ENCODE data around the gene MYLK2. TPM values are rescaled to one million over a fixed set of nuclear protein-coding genes. Genes with fewer than 3 reads are reported as not detected.

MYLK2 gene
- total RNA-seq, 1 experiment from 2014 or later = 0.74 TPM

DNA sequence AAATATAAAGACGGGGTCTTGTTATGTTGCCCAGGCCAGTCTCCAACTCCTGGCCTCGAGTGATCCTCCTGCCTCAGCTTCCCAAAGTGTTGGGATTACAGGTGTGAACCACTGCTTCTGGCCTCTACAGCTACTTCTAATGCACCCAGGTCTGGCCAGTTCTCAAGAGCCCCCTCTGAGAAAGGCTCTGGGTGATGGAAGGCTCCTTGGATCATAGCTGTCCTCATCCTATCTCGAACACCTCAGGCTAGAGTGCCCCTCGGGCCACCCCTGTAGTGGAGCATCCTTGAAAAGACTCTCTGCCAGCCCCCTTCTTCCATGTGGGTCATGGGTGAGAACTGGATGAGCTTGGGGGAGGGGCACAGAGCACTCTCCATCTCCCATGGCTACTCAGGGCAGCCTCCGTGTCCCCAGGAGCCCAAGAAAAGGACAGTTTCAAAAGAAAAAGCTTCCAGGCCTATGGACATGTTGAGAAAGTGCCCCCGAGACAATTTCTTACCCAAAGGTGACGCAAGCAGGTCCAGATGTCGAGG, 714 bp upstream of the MYLK2 start:
- no peak overlapping the region for H4K91ac ChIP-seq (ENCODE audit: insufficient read length, low read depth, low read length)
- H3K4ac ChIP-seq (ENCODE audit: low read depth, low read length) = no peak overlapping the region
- no peaks in the 10 kb centered on the region for H3K9me3 ChIP-seq (ENCODE audit: control insufficient read depth, low read depth, low read length)
- H2BK15ac ChIP-seq (ENCODE audit: low read depth, low read length) = no peak overlapping the region
- WGBS (ENCODE audit: extremely low coverage, insufficient read length, low lambda C conversion rate) = no CpG with 5 or more reads among the region's 8 CpGs
- no peak overlapping the region for H3K23ac ChIP-seq (ENCODE audit: insufficient read length, low read depth, low read length)
- Mint-ChIP-seq H3K4me1 (peaks cover 13 to 32% of the 10 kb centered on the region in 2 experiments), H3K27me3 (ENCODE audit: low read depth) (peaks cover 5% of the 10 kb centered on the region), H3K9me3 (no peaks in the 10 kb centered on the region), H3K4me3 (no peak overlapping the region), H3K27ac (peak overlapping the region in 1 of 3 experiments; percentile 22; a peak in 1 of 7 replicates), H3K36me3 (ENCODE audit: insufficient read depth in 1 of 3, low read depth in 3 of 3) (no peaks in the 10 kb centered on the region)
- TF ChIP-seq CTCF (conservative IDR thresholded peaks at IDR 0.05) = no peak
- H3K4me1 ChIP-seq (ENCODE audit: insufficient read depth, low read length) = no peaks in the 10 kb centered on the region
- H2BK120ac ChIP-seq (ENCODE audit: low read depth, low read length, poor library complexity, severe bottlenecking) = no peak overlapping the region
- no peak overlapping the region for H2AK5ac ChIP-seq (ENCODE audit: insufficient read length, low read length)
- no peak for DNase-seq
- H3K56ac ChIP-seq (ENCODE audit: insufficient read length, low read depth, low read length) = no peak overlapping the region
- H3K9ac ChIP-seq (ENCODE audit: extremely low read depth, insufficient read length, low read length) = no peak overlapping the region
- no peak overlapping the region for H2BK20ac ChIP-seq (ENCODE audit: low read depth, low read length, poor library complexity, severe bottlenecking)
- no peaks in the 10 kb centered on the region for H3K23me2 ChIP-seq (ENCODE audit: insufficient read length, low read depth, low read length, poor library complexity, severe bottlenecking)
- no peak overlapping the region for H3T11ph ChIP-seq (ENCODE audit: low read length)
- no peak overlapping the region for H2BK5ac ChIP-seq (ENCODE audit: insufficient read length, low read length)
- no peaks in the 10 kb centered on the region for H3K79me2 ChIP-seq (ENCODE audit: insufficient read depth, low read length)
- H4K8ac ChIP-seq (replicated peaks; ENCODE audit: insufficient read length, low read depth, low read length) = no peak overlapping the region
- no peaks in the 10 kb centered on the region for H3K79me1 ChIP-seq (ENCODE audit: insufficient read depth, low read depth, low read length, poor library complexity, severe bottlenecking)
- H3K18ac ChIP-seq (ENCODE audit: insufficient read length, low read depth, low read length) = no peak overlapping the region
- H3K14ac ChIP-seq (ENCODE audit: insufficient read depth, low read length) = no peak overlapping the region
- H3K4me2 ChIP-seq (ENCODE audit: insufficient read depth, insufficient read length, low read length) = no peak overlapping the region
- no peak overlapping the region for H4K5ac ChIP-seq (ENCODE audit: insufficient read length, low read depth, low read length)
- H4K20me1 ChIP-seq (ENCODE audit: control insufficient read depth, insufficient read depth, insufficient read length) = no peaks in the 10 kb centered on the region
- no peak overlapping the region for H3K27ac ChIP-seq (ENCODE audit: insufficient read length, low read depth, low read length)
- H3K27me3 ChIP-seq (ENCODE audit: insufficient read depth, low read length) = no peaks in the 10 kb centered on the region
- no peak overlapping the region for H2BK12ac ChIP-seq (ENCODE audit: insufficient read length, low read depth, low read length)
- no peak overlapping the region for H2AFZ ChIP-seq (ENCODE audit: low read length)

All from H9 (cell line).